Esophagus squamous epithelium (tissue), 4 donors: ENCODE results near the gene PGM5.

Experiments used
- POLR2A ChIP-seq, 4 donors: fragments of 450-650 bp; IDR thresholded peaks; one replicate each; pipeline ENCODE4 v1.6.1; 2017; ENCODE audit warnings: antibody characterized with exemption in 4 of 4, mild to moderate bottlenecking in 4 of 4, moderate library complexity in 3 of 4
- TF ChIP-seq, protein P1 (sequence below), 6 experiments: fragments of 450-650 bp in 4 of 6; fragments of 200-600 bp in 2 of 6; sonication (generic) in 2 of 6; IDR thresholded peaks; one replicate each; pipeline ENCODE4 v1.5.1; 2016 to 2019; ENCODE audit warnings: antibody characterized with exemption in 6 of 6, mild to moderate bottlenecking in 4 of 6, moderate library complexity in 4 of 6

DNA sequence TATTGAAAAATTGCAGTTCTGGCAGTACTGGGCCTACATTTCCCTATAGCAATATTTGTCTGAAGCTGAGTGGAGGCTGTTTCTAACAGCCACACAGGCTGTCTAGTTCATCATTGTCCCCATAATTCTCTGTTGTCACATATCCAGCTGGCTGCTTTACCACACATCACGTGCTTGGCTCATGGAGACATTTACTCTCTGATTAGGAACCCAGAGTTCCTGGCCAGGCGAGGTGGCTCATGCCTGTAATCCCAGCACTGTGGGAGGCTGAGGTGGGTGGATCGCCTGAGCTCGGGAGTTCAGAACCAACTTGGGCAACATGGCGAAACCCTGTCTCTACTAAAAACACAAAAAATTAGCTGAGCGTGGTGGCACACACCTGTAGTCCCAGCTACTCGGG, 81.4 kb downstream of the PGM5 start:
- TF ChIP-seq, protein P1, sequence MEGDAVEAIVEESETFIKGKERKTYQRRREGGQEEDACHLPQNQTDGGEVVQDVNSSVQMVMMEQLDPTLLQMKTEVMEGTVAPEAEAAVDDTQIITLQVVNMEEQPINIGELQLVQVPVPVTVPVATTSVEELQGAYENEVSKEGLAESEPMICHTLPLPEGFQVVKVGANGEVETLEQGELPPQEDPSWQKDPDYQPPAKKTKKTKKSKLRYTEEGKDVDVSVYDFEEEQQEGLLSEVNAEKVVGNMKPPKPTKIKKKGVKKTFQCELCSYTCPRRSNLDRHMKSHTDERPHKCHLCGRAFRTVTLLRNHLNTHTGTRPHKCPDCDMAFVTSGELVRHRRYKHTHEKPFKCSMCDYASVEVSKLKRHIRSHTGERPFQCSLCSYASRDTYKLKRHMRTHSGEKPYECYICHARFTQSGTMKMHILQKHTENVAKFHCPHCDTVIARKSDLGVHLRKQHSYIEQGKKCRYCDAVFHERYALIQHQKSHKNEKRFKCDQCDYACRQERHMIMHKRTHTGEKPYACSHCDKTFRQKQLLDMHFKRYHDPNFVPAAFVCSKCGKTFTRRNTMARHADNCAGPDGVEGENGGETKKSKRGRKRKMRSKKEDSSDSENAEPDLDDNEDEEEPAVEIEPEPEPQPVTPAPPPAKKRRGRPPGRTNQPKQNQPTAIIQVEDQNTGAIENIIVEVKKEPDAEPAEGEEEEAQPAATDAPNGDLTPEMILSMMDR (IDR thresholded peaks at IDR 0.05) = no peak
- no peak for TF ChIP-seq POLR2A (IDR thresholded peaks at IDR 0.05)
